HepG2 (cell line): Measurements from ENCODE around the gene DLAT. TPM values are rescaled to one million over a fixed set of nuclear protein-coding genes. Genes with fewer than 3 reads are reported as not detected.

Experiments
- ATAC-seq: fragments of 200-7000 bp; cut with Tn5 transposase; 3 replicates; pipeline ENCODE4 v1.9.1; 2020; ENCODE audit warnings: mild to moderate bottlenecking, moderate library complexity
- BruUV-seq: library from RNA; stranded (reverse); fragments of 400-500 nt; replicated peaks from 2 replicates; lab custom pipeline; 2021; lab: Mats Ljungman, UMichigan
- CTCF ChIA-PET: fragments of 300-600 bp; formaldehyde crosslinking; extraction: SDS; loops from one replicate; lab custom pipeline; 2021; ENCODE audit warnings: low total read pairs, inconsistent platforms, low intra/inter-chr PET ratio; lab: Yijun Ruan, JAX
- POLR2A ChIA-PET: fragments of 350-600 bp; sonication (Branson Sonifier 250); formaldehyde crosslinking; loops from one replicate; lab custom pipeline; 2020; ENCODE audit warnings: antibody characterized with exemption, inconsistent platforms; lab: Yijun Ruan, JAX
- DNase-seq: peaks from one replicate; pipeline ENCODE4 v3.0.0-alpha.2; 2015; ENCODE audit warnings: low spot score
- FAIRE-seq: peaks from 3 replicates; lab custom pipeline; 2011; peaks lifted over from hg19 to GRCh38; lab: Jason Lieb, UNC
- H2AFZ ChIP-seq: one replicate; pipeline ENCODE4 v1.6.1; 2011; ENCODE audit warnings: low read length, inconsistent platforms
- H3K27ac ChIP-seq: fragments of 300-600 bp; 3 replicates; pipeline ENCODE4 v1.8.0; 2011; ENCODE audit warnings: mixed run types, mild to moderate bottlenecking, mixed read lengths, low read length, inconsistent platforms; ENCODE audit not compliant: insufficient read depth; ENCODE audit errors: extremely low read length
- H3K27me3 ChIP-seq, 2 experiments: fragments of 200-600 bp in 1 of 2; 2 replicates in 1 of 2; 3 replicates in 1 of 2; pipeline versions ENCODE4 v1.6.0 to v1.8.0; 2011; ENCODE audit warnings: low read length in 2 of 2, mild to moderate bottlenecking in 2 of 2, moderate library complexity in 2 of 2, inconsistent platforms in 1 of 2; ENCODE audit not compliant: insufficient read depth in 2 of 2, control insufficient read depth in 1 of 2
- H3K36me3 ChIP-seq, 2 experiments: fragments of 200-600 bp in 1 of 2; replicated peaks in 1 of 2; 2 replicates in 1 of 2; 3 replicates in 1 of 2; pipeline versions ENCODE4 v1.5.1 to v1.8.0; 2011; ENCODE audit warnings: low read length in 2 of 2, inconsistent platforms in 1 of 2; ENCODE audit not compliant: insufficient read depth in 2 of 2, control insufficient read depth in 1 of 2
- H3K4me1 ChIP-seq: 2 replicates; pipeline ENCODE4 v1.5.1; 2012; ENCODE audit warnings: low read length, inconsistent platforms; ENCODE audit not compliant: insufficient read depth
- H3K4me2 ChIP-seq: 2 replicates; pipeline ENCODE4 v1.6.0; 2011; ENCODE audit warnings: low read depth, low read length, inconsistent platforms
- H3K4me3 ChIP-seq, 3 experiments: fragments of 200-600 bp in 1 of 3; sonication (generic), shearing (Covaris generic) in 1 of 3; replicated peaks in 1 of 3; 2 replicates each; pipeline ENCODE4 v1.5.1; 2011 to 2016; ENCODE audit warnings: low read length in 3 of 3, inconsistent platforms in 2 of 3, low read depth in 2 of 3, mild to moderate bottlenecking in 2 of 3, control low read depth in 1 of 3, mixed read lengths in 1 of 3; ENCODE audit not compliant: insufficient read depth in 1 of 3
- H3K79me2 ChIP-seq: one replicate; pipeline ENCODE4 v1.6.1; 2011; ENCODE audit warnings: low read length, inconsistent platforms; ENCODE audit not compliant: insufficient read depth
- H3K9ac ChIP-seq: 2 replicates; pipeline ENCODE4 v1.6.0; 2011; ENCODE audit warnings: mild to moderate bottlenecking, low read depth, low read length, inconsistent platforms; ENCODE audit not compliant: insufficient read depth
- H3K9me3 ChIP-seq: 2 replicates; pipeline ENCODE4 v1.5.1; 2012; ENCODE audit warnings: mild to moderate bottlenecking, low read length
- H4K20me1 ChIP-seq: 2 replicates; pipeline ENCODE4 v1.6.0; 2011; ENCODE audit warnings: inconsistent platforms, mild to moderate bottlenecking, low read length, moderate library complexity; ENCODE audit not compliant: insufficient read depth
- DMAP1 ChIP-seq: IDR thresholded peaks from 2 replicates; pipeline ENCODE4 v1.6.1; 2016
- ZMYM3 ChIP-seq: sonication (generic); formaldehyde crosslinking; IDR thresholded peaks from 2 replicates; pipeline ENCODE4 v1.5.1; 2020; ENCODE audit warnings: mild to moderate bottlenecking, missing genetic modification reagents
- ZNF17 ChIP-seq: sonication (generic); formaldehyde crosslinking; IDR thresholded peaks from 2 replicates; pipeline ENCODE4 v1.5.0; 2020; ENCODE audit warnings: mild to moderate bottlenecking, missing genetic modification reagents
- ZNF501 ChIP-seq: sonication (generic); formaldehyde crosslinking; IDR thresholded peaks from 2 replicates; pipeline ENCODE4 v1.5.1; 2020; ENCODE audit warnings: mild to moderate bottlenecking, moderate library complexity, missing genetic modification reagents
- ZSCAN25 ChIP-seq: sonication (generic); formaldehyde crosslinking; IDR thresholded peaks from 2 replicates; pipeline ENCODE4 v1.8.0; 2022; ENCODE audit warnings: mild to moderate bottlenecking, missing genetic modification reagents
- WGBS: methylation state at CpG from one replicate; pipeline ENCODE4 v1.1.6; 2017; ENCODE audit warnings: low lambda C conversion rate; 5-methylcytosine and 5-hydroxymethylcytosine counted together
- in situ Hi-C: cut with HindIII; loops from 2 replicates; pipeline ENCODE4 v1.10.0; 2017; ENCODE audit warnings: low pct_unique_long_range_greater_than_20kb; ENCODE audit not compliant: extremely low pct_ligation_motif_present
- intact Hi-C: fragments of 100-400 bp; cut with micrococcal nuclease; formaldehyde crosslinking; loops from one replicate; pipeline ENCODE4 v1.10.0; 2022; ENCODE audit not compliant: unreplicated experiment
- polyA plus RNA-seq, 8 experiments: library from polyadenylated mRNA; depleted of rRNA in 3 of 8; stranded (reverse) in 7 of 8; unstranded in 1 of 8; fragments of >200 nt; fragmentation: Illumina TruSeq in 4 of 8; extraction: Trizol in 4 of 8; gene quantifications; 2 replicates each; pipeline versions ENCODE4 v1.2.1 to v1.2.3, GENCODE V29; 2011 to 2016; ENCODE audit warnings: low read depth in 4 of 8, missing spikeins in 1 of 8, mixed read lengths in 1 of 8; ENCODE audit not compliant: insufficient read depth in 1 of 8
- total RNA-seq, 5 experiments: library from RNA; depleted of rRNA; stranded (reverse); fragments of >200 nt; fragmentation: Illumina TruSeq; extraction: Trizol; gene quantifications; 2 replicates each; pipeline ENCODE4 v1.2.3, GENCODE V29; 2016; ENCODE audit warnings: low read depth in 1 of 5
- TF ChIP-seq, protein P1 (sequence below), 2 experiments: fragments of 450-650 bp in 1 of 2; sonication (generic) in 1 of 2; formaldehyde crosslinking in 1 of 2; IDR thresholded peaks; 2 replicates each; pipeline versions ENCODE4 v1.6.1 to v1.8.0; 2016 to 2022; ENCODE audit warnings: antibody characterized with exemption in 1 of 2, mild to moderate bottlenecking in 1 of 2, missing genetic modification reagents in 1 of 2

Gene DLAT
- total and polyA plus RNA-seq, 2 of the 13 experiments (the other 11 are each of a cell fraction or from before 2014, with no cell fraction given), result 26.4 to 62.2 TPM

DNA sequence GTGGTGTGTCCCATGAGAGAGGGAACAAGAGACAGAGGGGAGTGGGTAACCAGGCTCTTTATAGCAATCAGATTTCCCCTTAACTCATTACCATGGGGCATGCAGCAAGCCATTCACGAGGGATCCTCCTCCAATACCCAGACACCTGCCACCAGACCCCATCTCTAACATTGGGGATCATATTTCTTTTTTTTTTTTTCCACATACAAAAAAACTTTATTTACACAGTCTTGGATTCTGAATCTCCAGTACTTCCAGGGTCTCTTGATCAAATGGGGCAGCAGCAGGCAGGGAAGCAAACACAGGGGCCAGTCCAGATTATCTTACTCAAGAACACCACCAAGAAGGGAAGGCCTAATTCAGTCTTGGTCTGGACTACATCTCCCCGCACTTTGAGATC lies 4.3 kb downstream of the DLAT start:
- intact Hi-C loops, result loop anchor here (5.0 to 10.0 kb wide), 2 partner anchors 43 to 95 kb away; partner anchors contain the start of genes DIXDC1, NKAPD1 and PIH1D2
- 89% methylated on average over 2 of the region's 2 CpGs for WGBS
- no peak overlapping the region for H3K27ac ChIP-seq
- POLR2A ChIA-PET, result no interaction called here
- TF ChIP-seq ZNF17 (CRISPR knock-in tag) (no peak), ZNF501 (CRISPR knock-in tag) (no peak), ZSCAN25 (no peak), ZMYM3 (CRISPR knock-in tag) (no peak), DMAP1 (no peak)
- TF ChIP-seq, protein P1, sequence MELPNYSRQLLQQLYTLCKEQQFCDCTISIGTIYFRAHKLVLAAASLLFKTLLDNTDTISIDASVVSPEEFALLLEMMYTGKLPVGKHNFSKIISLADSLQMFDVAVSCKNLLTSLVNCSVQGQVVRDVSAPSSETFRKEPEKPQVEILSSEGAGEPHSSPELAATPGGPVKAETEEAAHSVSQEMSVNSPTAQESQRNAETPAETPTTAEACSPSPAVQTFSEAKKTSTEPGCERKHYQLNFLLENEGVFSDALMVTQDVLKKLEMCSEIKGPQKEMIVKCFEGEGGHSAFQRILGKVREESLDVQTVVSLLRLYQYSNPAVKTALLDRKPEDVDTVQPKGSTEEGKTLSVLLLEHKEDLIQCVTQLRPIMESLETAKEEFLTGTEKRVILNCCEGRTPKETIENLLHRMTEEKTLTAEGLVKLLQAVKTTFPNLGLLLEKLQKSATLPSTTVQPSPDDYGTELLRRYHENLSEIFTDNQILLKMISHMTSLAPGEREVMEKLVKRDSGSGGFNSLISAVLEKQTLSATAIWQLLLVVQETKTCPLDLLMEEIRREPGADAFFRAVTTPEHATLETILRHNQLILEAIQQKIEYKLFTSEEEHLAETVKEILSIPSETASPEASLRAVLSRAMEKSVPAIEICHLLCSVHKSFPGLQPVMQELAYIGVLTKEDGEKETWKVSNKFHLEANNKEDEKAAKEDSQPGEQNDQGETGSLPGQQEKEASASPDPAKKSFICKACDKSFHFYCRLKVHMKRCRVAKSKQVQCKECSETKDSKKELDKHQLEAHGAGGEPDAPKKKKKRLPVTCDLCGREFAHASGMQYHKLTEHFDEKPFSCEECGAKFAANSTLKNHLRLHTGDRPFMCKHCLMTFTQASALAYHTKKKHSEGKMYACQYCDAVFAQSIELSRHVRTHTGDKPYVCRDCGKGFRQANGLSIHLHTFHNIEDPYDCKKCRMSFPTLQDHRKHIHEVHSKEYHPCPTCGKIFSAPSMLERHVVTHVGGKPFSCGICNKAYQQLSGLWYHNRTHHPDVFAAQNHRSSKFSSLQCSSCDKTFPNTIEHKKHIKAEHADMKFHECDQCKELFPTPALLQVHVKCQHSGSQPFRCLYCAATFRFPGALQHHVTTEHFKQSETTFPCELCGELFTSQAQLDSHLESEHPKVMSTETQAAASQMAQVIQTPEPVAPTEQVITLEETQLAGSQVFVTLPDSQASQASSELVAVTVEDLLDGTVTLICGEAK (IDR thresholded peaks at IDR 0.05), result peak; percentile 19; the same call in 1 of the 2 replicates
- TF ChIP-seq, protein P1 (CRISPR knock-in tag; IDR thresholded peaks at IDR 0.05), result peak; percentile 63; the same call in 1 of the 2 replicates
- H3K4me3 ChIP-seq, result no peak overlapping the region
- H3K4me2 ChIP-seq, result no peak overlapping the region
- no peak overlapping the region for H3K9ac ChIP-seq
- BruUV-seq, result no TSS peak
- peaks cover 15% of the 10 kb centered on the region for H3K79me2 ChIP-seq
- CTCF ChIA-PET, result no interaction called here
- H4K20me1 ChIP-seq, result no peaks in the 10 kb centered on the region
- peaks cover 10 to 47% of the 10 kb centered on the region in 2 experiments; a peak in 4 of 5 replicates for H3K36me3 ChIP-seq
- in situ Hi-C loops, result no loop called here
- DNase-seq (no peak), FAIRE-seq (no peak), ATAC-seq (no peak)
- H3K9me3 ChIP-seq, result no peaks in the 10 kb centered on the region
- no peak overlapping the region for H2AFZ ChIP-seq
- peaks cover 2% of the 10 kb centered on the region for H3K4me1 ChIP-seq
- no peaks in the 10 kb centered on the region; a peak in 2 of 5 replicates for H3K27me3 ChIP-seq
